Neuronal stem cell (in vitro differentiated cells): ENCODE data around the gene NEK11.

Source experiments
- DNase-seq: peaks from one replicate; pipeline ENCODE4 v3.0.0-alpha.2; 2013; ENCODE audit warnings: low spot score
- H2AFZ ChIP-seq: one replicate; pipeline ENCODE4 v1.6.1; 2013; ENCODE audit warnings: mild to moderate bottlenecking, low read length, inconsistent platforms
- H2AK5ac ChIP-seq: 2 replicates; pipeline ENCODE4 v1.6.1; 2013; ENCODE audit warnings: low read depth, mild to moderate bottlenecking, inconsistent platforms, low read length, moderate library complexity, mixed read lengths
- H2BK120ac ChIP-seq: 2 replicates; pipeline ENCODE4 v1.6.1; 2013; ENCODE audit warnings: low read depth, mild to moderate bottlenecking, inconsistent platforms, low read length, moderate library complexity, mixed read lengths
- H2BK12ac ChIP-seq: one replicate; pipeline ENCODE4 v1.6.1; 2013; ENCODE audit warnings: low read length, inconsistent platforms
- H2BK15ac ChIP-seq: 2 replicates; pipeline ENCODE4 v1.6.1; 2013; ENCODE audit warnings: mild to moderate bottlenecking, low read length, inconsistent platforms, mixed read lengths
- H2BK5ac ChIP-seq: one replicate; pipeline ENCODE4 v1.6.1; 2013; ENCODE audit warnings: inconsistent platforms, mild to moderate bottlenecking, low read length, moderate library complexity
- H3K14ac ChIP-seq: one replicate; pipeline ENCODE4 v1.6.1; 2013; ENCODE audit warnings: low read length, inconsistent platforms
- H3K18ac ChIP-seq: 2 replicates; pipeline ENCODE4 v1.6.1; 2013; ENCODE audit warnings: low read length, inconsistent platforms
- H3K23ac ChIP-seq: 2 replicates; pipeline ENCODE4 v1.6.1; 2013; ENCODE audit warnings: low read depth, mild to moderate bottlenecking, mixed read lengths, low read length, inconsistent platforms; ENCODE audit not compliant: poor library complexity
- H3K27ac ChIP-seq: replicated peaks from 3 replicates; pipeline ENCODE4 v1.5.1; 2013; ENCODE audit warnings: low read length, inconsistent platforms
- H3K27me3 ChIP-seq, 3 experiments: 2 replicates each; pipeline ENCODE4 v1.6.1; 2013; ENCODE audit warnings: low read length in 3 of 3, mild to moderate bottlenecking in 2 of 3, inconsistent platforms in 1 of 3, low read depth in 1 of 3, mixed read lengths in 1 of 3, moderate library complexity in 1 of 3; ENCODE audit not compliant: control insufficient read depth in 3 of 3, insufficient read depth in 3 of 3
- H3K36me3 ChIP-seq, 2 donors: replicated peaks in 1 of 2; 2 replicates each; pipeline ENCODE4 v1.6.1; 2013; ENCODE audit warnings: low read length in 2 of 2; ENCODE audit not compliant: control insufficient read depth in 2 of 2, insufficient read depth in 2 of 2
- H3K4ac ChIP-seq: 2 replicates; pipeline ENCODE4 v1.6.1; 2013; ENCODE audit warnings: inconsistent platforms, mild to moderate bottlenecking, low read length, moderate library complexity
- H3K4me1 ChIP-seq, 2 donors: 1 replicate in 1 of 2; 2 replicates in 1 of 2; pipeline ENCODE4 v1.6.1; 2013; ENCODE audit warnings: low read length in 2 of 2, low read depth in 1 of 2; ENCODE audit not compliant: control insufficient read depth in 2 of 2, insufficient read depth in 1 of 2
- H3K4me2 ChIP-seq: one replicate; pipeline ENCODE4 v1.6.1; 2013; ENCODE audit warnings: mild to moderate bottlenecking, low read length, inconsistent platforms; ENCODE audit not compliant: insufficient read depth, poor library complexity, severe bottlenecking
- H3K4me3 ChIP-seq, 2 donors: 2 replicates each; pipeline ENCODE4 v1.5.1; 2013; ENCODE audit warnings: low read length in 2 of 2, mild to moderate bottlenecking in 2 of 2, inconsistent platforms in 1 of 2, moderate library complexity in 1 of 2
- H3K79me1 ChIP-seq: one replicate; pipeline ENCODE4 v1.6.1; 2013; ENCODE audit warnings: low read depth, mild to moderate bottlenecking, inconsistent platforms, low read length, moderate library complexity
- H3K9ac ChIP-seq: one replicate; pipeline ENCODE4 v1.6.1; 2013; ENCODE audit warnings: mild to moderate bottlenecking, low read depth, low read length, inconsistent platforms; ENCODE audit not compliant: poor library complexity
- H3K9me3 ChIP-seq, 2 donors: replicated peaks in 1 of 2; 2 replicates each; pipeline versions ENCODE3 to v1.6.1; 2013; ENCODE audit warnings: low read length in 2 of 2, mild to moderate bottlenecking in 2 of 2, inconsistent platforms in 1 of 2, low read depth in 1 of 2, mixed read lengths in 1 of 2, moderate library complexity in 1 of 2; ENCODE audit not compliant: control insufficient read depth in 2 of 2, insufficient read depth in 1 of 2
- H4K8ac ChIP-seq: one replicate; pipeline ENCODE4 v1.6.1; 2013; ENCODE audit warnings: low read depth, mild to moderate bottlenecking, inconsistent platforms, low read length, moderate library complexity
- H4K91ac ChIP-seq: one replicate; pipeline ENCODE4 v1.6.1; 2013; ENCODE audit warnings: low read length, low read depth, mild to moderate bottlenecking, inconsistent platforms; ENCODE audit not compliant: poor library complexity
- WGBS, 2 donors: extraction: QIAGEN DNeasy Blood & Tissue Kit; methylation state at CpG; one replicate each; pipeline ENCODE4 v1.1.7; 2013; ENCODE audit warnings: missing lambda C conversion rate in 2 of 2, mixed read lengths in 1 of 2; ENCODE audit not compliant: insufficient read length in 2 of 2, insufficient replicate concordance in 1 of 2; ENCODE audit errors: extremely low coverage in 2 of 2; 5-methylcytosine and 5-hydroxymethylcytosine counted together

NEK11 gene

DNA sequence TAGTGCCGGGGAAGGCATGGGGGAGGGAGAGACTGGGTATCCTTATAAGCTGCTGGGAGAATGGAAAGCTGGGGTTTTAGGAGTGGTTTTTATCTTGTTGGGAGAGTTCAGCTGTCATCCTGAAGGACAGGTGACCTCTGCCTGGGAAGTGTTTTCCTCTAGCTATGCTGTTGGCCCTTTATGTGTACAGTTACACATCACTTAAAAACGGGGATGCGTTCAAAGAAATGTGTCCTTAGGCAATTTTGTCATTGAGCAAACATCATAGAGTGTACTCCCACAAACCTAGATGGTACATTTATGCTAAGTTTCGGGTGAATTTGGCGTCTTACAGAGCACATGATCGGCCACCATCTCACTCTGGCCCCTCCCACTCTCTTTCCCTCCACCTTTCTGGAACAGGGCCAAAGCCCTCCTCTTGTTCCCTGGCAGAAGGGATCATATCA is 190.6 kb downstream of the NEK11 start:
- Histone ChIP-seq H2AK5ac (no peak overlapping the region), H3K23ac (no peak overlapping the region), H4K8ac (no peak overlapping the region), H4K91ac (no peak overlapping the region), H3K4me3 (no peak overlapping the region), H3K27ac (no peak overlapping the region), H2AFZ (peak overlapping the region; percentile 64), H2BK12ac (no peak overlapping the region), H3K18ac (no peak overlapping the region), H3K9ac (no peak overlapping the region), H2BK15ac (no peak overlapping the region), H3K14ac (no peak overlapping the region), H3K4ac (no peak overlapping the region), H3K79me1 (no peaks in the 10 kb centered on the region), H3K27me3 (no peaks in the 10 kb centered on the region), H2BK120ac (no peak overlapping the region), H3K4me1 (peaks cover 5% of the 10 kb centered on the region in 2 donors), H3K4me2 (no peak overlapping the region), H3K9me3 (no peaks in the 10 kb centered on the region), H2BK5ac (no peak overlapping the region), H3K36me3 (no peaks in the 10 kb centered on the region)
- WGBS, 2 donors = no CpG with 5 or more reads among the region's 6 CpGs
- no peak for DNase-seq

DNA sequence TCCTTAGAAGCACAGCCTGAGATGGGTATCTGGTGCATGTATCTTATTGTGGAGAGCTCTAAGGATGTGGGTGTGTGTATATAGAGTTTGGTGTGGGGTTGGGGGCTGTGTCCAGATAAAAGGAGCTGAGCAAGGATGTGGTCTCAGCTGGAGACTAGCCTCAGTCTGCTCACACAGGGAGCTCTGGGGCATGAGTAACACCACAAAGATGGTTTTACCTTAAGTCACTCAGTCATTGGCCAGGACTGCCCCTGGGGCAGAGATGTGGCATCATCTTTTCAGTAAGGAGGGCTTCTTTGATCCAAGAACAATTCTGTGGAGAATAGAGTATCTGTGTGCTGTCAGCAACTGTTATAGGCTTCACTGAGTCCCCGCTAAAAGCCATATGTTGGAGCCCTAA is 191.5 kb downstream of the NEK11 start:
- no peaks in the 10 kb centered on the region for H3K79me1 ChIP-seq
- H3K4me2 ChIP-seq = no peak overlapping the region
- no peak overlapping the region for H2BK12ac ChIP-seq
- H2BK120ac ChIP-seq = no peak overlapping the region
- no peak overlapping the region for H3K23ac ChIP-seq
- no peak overlapping the region for H3K4me3 ChIP-seq
- H3K9ac ChIP-seq = no peak overlapping the region
- H3K14ac ChIP-seq = no peak overlapping the region
- H3K36me3 ChIP-seq = no peaks in the 10 kb centered on the region
- no peak overlapping the region for H4K91ac ChIP-seq
- no peak overlapping the region for H3K4ac ChIP-seq
- no peak overlapping the region for H2AFZ ChIP-seq
- no peak overlapping the region for H2BK5ac ChIP-seq
- no peaks in the 10 kb centered on the region for H3K27me3 ChIP-seq
- DNase-seq = no peak
- no peak overlapping the region for H3K18ac ChIP-seq
- no peak overlapping the region for H3K27ac ChIP-seq
- H3K4me1 ChIP-seq = peaks cover 5% of the 10 kb centered on the region in 2 donors
- H4K8ac ChIP-seq = no peak overlapping the region
- no peak overlapping the region for H2BK15ac ChIP-seq
- H3K9me3 ChIP-seq = no peaks in the 10 kb centered on the region
- no peak overlapping the region for H2AK5ac ChIP-seq
- WGBS, 2 donors = no CpG with 5 or more reads among the region's 1 CpG

DNA sequence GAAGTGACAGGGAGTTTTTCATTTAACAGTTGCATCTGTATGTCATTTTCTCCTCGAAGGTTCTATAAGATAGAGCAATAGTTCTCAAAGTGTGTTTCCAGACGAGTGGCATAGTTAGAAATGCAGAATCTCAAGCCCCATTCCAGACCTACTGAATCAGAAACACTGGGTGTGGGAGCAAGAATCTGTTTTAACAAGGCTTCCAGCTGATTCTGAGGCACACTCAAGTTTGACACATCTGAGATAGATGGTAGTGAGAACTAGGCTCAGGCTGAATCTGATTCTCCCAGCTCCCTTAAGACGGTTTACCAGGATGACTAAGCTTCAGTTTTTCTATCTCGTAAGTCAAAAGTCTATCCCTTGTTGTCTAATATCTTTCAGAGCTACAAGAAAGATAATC is 195.1 kb downstream of the NEK11 start:
- H2AK5ac ChIP-seq = no peak overlapping the region
- H3K4me1 ChIP-seq = peaks cover 4 to 5% of the 10 kb centered on the region in 2 donors
- H3K36me3 ChIP-seq = no peaks in the 10 kb centered on the region
- H3K79me1 ChIP-seq = no peaks in the 10 kb centered on the region
- no peak overlapping the region for H2AFZ ChIP-seq
- no peak overlapping the region for H3K9ac ChIP-seq
- no peak overlapping the region for H3K27ac ChIP-seq
- no peak overlapping the region for H3K4ac ChIP-seq
- no peak overlapping the region for H2BK15ac ChIP-seq
- no peak overlapping the region for H2BK5ac ChIP-seq
- no peaks in the 10 kb centered on the region for H3K9me3 ChIP-seq
- no peak for DNase-seq
- no peak overlapping the region for H3K14ac ChIP-seq
- no peak overlapping the region for H3K4me3 ChIP-seq
- WGBS, 2 donors = no CpG with 5 or more reads among the region's 4 CpGs
- H4K91ac ChIP-seq = no peak overlapping the region
- H3K18ac ChIP-seq = no peak overlapping the region
- no peak overlapping the region for H2BK120ac ChIP-seq
- no peak overlapping the region for H3K23ac ChIP-seq
- no peak overlapping the region for H4K8ac ChIP-seq
- H3K27me3 ChIP-seq = no peaks in the 10 kb centered on the region
- H3K4me2 ChIP-seq = no peak overlapping the region
- H2BK12ac ChIP-seq = no peak overlapping the region

DNA sequence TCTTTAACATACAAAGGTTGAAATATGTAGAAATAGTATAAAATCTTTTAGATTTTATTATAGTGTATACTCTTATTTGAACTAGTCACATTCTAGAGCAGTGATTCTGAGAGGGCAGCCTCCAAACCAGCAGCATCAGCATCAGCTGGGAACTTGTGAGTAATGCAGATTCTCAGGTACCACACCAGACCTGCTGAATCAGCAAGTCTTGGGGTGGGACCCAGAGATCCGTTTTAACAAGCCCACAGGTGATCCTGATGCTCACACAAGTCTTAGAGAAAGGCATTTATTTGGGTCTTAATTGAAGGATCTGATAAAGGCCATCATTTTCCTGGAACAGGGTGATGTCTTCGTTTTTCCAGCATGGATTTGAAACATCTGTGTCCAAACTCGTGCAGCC is 195.9 kb downstream of the NEK11 start:
- Histone ChIP-seq H3K18ac (no peak overlapping the region), H4K8ac (no peak overlapping the region), H3K14ac (no peak overlapping the region), H4K91ac (no peak overlapping the region), H3K36me3 (no peaks in the 10 kb centered on the region), H3K79me1 (no peaks in the 10 kb centered on the region), H3K27ac (no peak overlapping the region), H2AFZ (no peak overlapping the region), H3K4me1 (no peaks in the 10 kb centered on the region), H2AK5ac (no peak overlapping the region), H3K9ac (no peak overlapping the region), H3K23ac (no peak overlapping the region), H2BK120ac (no peak overlapping the region), H3K4ac (no peak overlapping the region), H2BK12ac (no peak overlapping the region), H3K27me3 (no peaks in the 10 kb centered on the region), H3K9me3 (no peaks in the 10 kb centered on the region), H3K4me2 (no peak overlapping the region), H3K4me3 (no peak overlapping the region), H2BK5ac (no peak overlapping the region), H2BK15ac (no peak overlapping the region)
- WGBS, 2 donors = no CpG with 5 or more reads among the region's 3 CpGs
- DNase-seq = no peak
